PC-3 (cell line): ENCODE data around the gene CD7.

Experiments
- CTCF ChIP-seq: fragments of 300-600 bp; sonication (generic); conservative IDR thresholded peaks from 2 replicates; pipeline ENCODE4 v1.5.1; 2017; ENCODE audit warnings: antibody characterized with exemption, low read depth, mild to moderate bottlenecking, low read length
- EZH2phosphoT487 ChIP-seq: fragments of 300-600 bp; sonication (generic); IDR thresholded peaks from 2 replicates; pipeline ENCODE4 v1.6.1; 2018; ENCODE audit warnings: mild to moderate bottlenecking, antibody characterized with exemption, low read length, borderline replicate concordance

GRCh38 chr17:82300228-82300627 is 17.2 kb downstream of the CD7 start:
- TF ChIP-seq CTCF (no peak), EZH2phosphoT487 (no peak)
